GM12878 (cell line): ENCODE data around the gene ATP6V1F. TPM values are rescaled to one million over a fixed set of nuclear protein-coding genes. Genes with fewer than 3 reads are reported as not detected.
A peak's percentile ranks its signal among the peaks of the same experiment; 100 is the strongest.

Experiments
- ATAC-seq: fragments of 200-7000 bp; cut with Tn5 transposase; 3 replicates; pipeline ENCODE4 v1.9.1; 2020; ENCODE audit warnings: mild to moderate bottlenecking, moderate library complexity
- BruUV-seq: library from RNA; stranded (reverse); fragments of 400-500 nt; replicated peaks from 2 replicates; lab custom pipeline; 2021; lab: Mats Ljungman, UMichigan
- CTCF ChIA-PET: fragments of 300-600 bp; sonication (Branson Sonifier 250); formaldehyde crosslinking; extraction: SDS; loops from one replicate; lab custom pipeline; 2021; ENCODE audit warnings: inconsistent platforms; lab: Yijun Ruan, JAX
- POLR2A ChIA-PET: fragments of 350-600 bp; formaldehyde crosslinking; extraction: SDS; loops from one replicate; lab custom pipeline; 2021; ENCODE audit warnings: inconsistent platforms; lab: Charles Lee
- RAD21 ChIA-PET: fragments of 300-600 bp; sonication (Branson Sonifier 250); formaldehyde crosslinking; loops from one replicate; lab custom pipeline; 2023; ENCODE audit warnings: antibody characterized with exemption; ENCODE audit not compliant: unreplicated experiment; lab: Charles Lee
- SMC1A ChIA-PET: fragments of 300-600 bp; sonication (Branson Sonifier 250); formaldehyde crosslinking; loops from one replicate; lab custom pipeline; 2023; ENCODE audit not compliant: unreplicated experiment, uncharacterized antibody; lab: Charles Lee
- DNase-seq: peaks from one replicate; pipeline ENCODE4 v3.0.0-alpha.2; 2011; ENCODE audit warnings: low read depth, low spot score
- FAIRE-seq: peaks from 3 replicates; lab custom pipeline; 2011; peaks lifted over from hg19 to GRCh38; lab: Jason Lieb, UNC
- H2AFZ ChIP-seq: 2 replicates; pipeline ENCODE4 v1.6.0; 2011; ENCODE audit warnings: low read depth, low read length, control low read depth; ENCODE audit not compliant: control insufficient read depth
- H3K27ac ChIP-seq: 2 replicates; pipeline ENCODE4 v1.5.1; 2011; ENCODE audit warnings: control low read depth; ENCODE audit not compliant: control insufficient read depth, insufficient read depth
- H3K27me3 ChIP-seq, 2 experiments: replicated peaks in 1 of 2; 2 replicates each; pipeline versions ENCODE4 v1.6.0 to v1.6.1; 2011; ENCODE audit warnings: low read length in 1 of 2; ENCODE audit not compliant: control insufficient read depth in 2 of 2, insufficient read depth in 2 of 2
- H3K36me3 ChIP-seq, 2 experiments: 2 replicates each; pipeline ENCODE4 v1.5.1; 2011; ENCODE audit warnings: low read length in 1 of 2; ENCODE audit not compliant: control insufficient read depth in 2 of 2, insufficient read depth in 2 of 2
- H3K4me1 ChIP-seq: 2 replicates; pipeline ENCODE4 v1.6.1; 2011; ENCODE audit warnings: mild to moderate bottlenecking, low read length, moderate library complexity, mixed read lengths; ENCODE audit not compliant: control insufficient read depth, insufficient read depth
- H3K4me2 ChIP-seq: 2 replicates; pipeline ENCODE4 v1.6.0; 2011; ENCODE audit warnings: control low read depth; ENCODE audit not compliant: control insufficient read depth, insufficient read depth
- H3K4me3 ChIP-seq: fragments of 200-600 bp; sonication (generic); 2 replicates; pipeline ENCODE4 v1.5.1; 2016
- H3K79me2 ChIP-seq: 2 replicates; pipeline ENCODE4 v1.6.0; 2011; ENCODE audit warnings: low read length; ENCODE audit not compliant: control insufficient read depth, insufficient read depth
- H3K9ac ChIP-seq: 2 replicates; pipeline ENCODE4 v1.8.0; 2011; ENCODE audit warnings: low read length, control low read depth, mixed read lengths; ENCODE audit not compliant: control insufficient read depth, insufficient read depth
- H3K9me3 ChIP-seq: replicated peaks from 3 replicates; pipeline ENCODE4 v1.5.1; 2011; ENCODE audit warnings: mild to moderate bottlenecking, low read length; ENCODE audit not compliant: control insufficient read depth, insufficient read depth
- H4K20me1 ChIP-seq: 2 replicates; pipeline ENCODE4 v1.6.0; 2011; ENCODE audit not compliant: control insufficient read depth, insufficient read depth
- EP300 ChIP-seq, 2 experiments: fragments of 150-350 bp in 1 of 2; IDR thresholded peaks; 2 replicates each; pipeline ENCODE4 v1.6.1; 2011 to 2012; ENCODE audit warnings: low read depth in 2 of 2, low read length in 2 of 2, borderline replicate concordance in 1 of 2, improper control_type of control experiment in 1 of 2, inconsistent platforms in 1 of 2; ENCODE audit not compliant: control insufficient read depth in 1 of 2
- ESRRA ChIP-seq: IDR thresholded peaks from 2 replicates; pipeline ENCODE4 v1.6.1; 2012; ENCODE audit warnings: mild to moderate bottlenecking, low read length, improper control_type of control experiment
- FOXK2 ChIP-seq: fragments of 450-650 bp; IDR thresholded peaks from 2 replicates; pipeline ENCODE4 v1.6.1; 2017; ENCODE audit warnings: mild to moderate bottlenecking, moderate library complexity
- IKZF2 ChIP-seq, 2 experiments: fragments of 450-650 bp; IDR thresholded peaks; 2 replicates each; pipeline ENCODE4 v1.6.1; 2017; ENCODE audit warnings: mild to moderate bottlenecking in 2 of 2, moderate library complexity in 2 of 2
- NKRF ChIP-seq: fragments of 450-650 bp; conservative IDR thresholded peaks from 2 replicates; pipeline ENCODE4 v1.6.1; 2017; ENCODE audit warnings: mild to moderate bottlenecking, moderate library complexity
- RB1 ChIP-seq: fragments of 450-650 bp; formaldehyde crosslinking; IDR thresholded peaks from 2 replicates; pipeline ENCODE4 v1.6.1; 2017; ENCODE audit warnings: mild to moderate bottlenecking, borderline replicate concordance
- RCOR1 ChIP-seq: conservative IDR thresholded peaks from 2 replicates; pipeline ENCODE4 v1.6.1; 2012; ENCODE audit warnings: low read depth, low read length, improper control_type of control experiment
- SMAD5 ChIP-seq: IDR thresholded peaks from 2 replicates; pipeline ENCODE4 v1.6.1; 2016; ENCODE audit warnings: antibody characterized with exemption, low read depth
- SUZ12 ChIP-seq: fragments of 200-600 bp; sonication (generic); IDR thresholded peaks from one replicate; pipeline ENCODE4 v1.6.1; 2018; ENCODE audit warnings: antibody characterized with exemption, mild to moderate bottlenecking; ENCODE audit not compliant: unreplicated experiment
- YY1 ChIP-seq: IDR thresholded peaks from 2 replicates; pipeline ENCODE4 v1.6.1; 2011; ENCODE audit warnings: low read depth, mild to moderate bottlenecking, low read length
- ZNF592 ChIP-seq: fragments of 450-650 bp; IDR thresholded peaks from 2 replicates; pipeline ENCODE4 v1.6.1; 2017; ENCODE audit warnings: mild to moderate bottlenecking, moderate library complexity
- ZNF622 ChIP-seq: fragments of 450-650 bp; IDR thresholded peaks from 2 replicates; pipeline ENCODE4 v1.6.1; 2017; ENCODE audit warnings: mild to moderate bottlenecking, inconsistent platforms
- WGBS: methylation state at CpG from one replicate; pipeline ENCODE4 v1.1.6; 2016; ENCODE audit warnings: low lambda C conversion rate; ENCODE audit not compliant: insufficient replicate concordance, insufficient coverage; ENCODE audit errors: missing lambda C conversion rate; 5-methylcytosine and 5-hydroxymethylcytosine counted together
- in situ Hi-C: fragments of 300-500 bp; cut with MboI; formaldehyde crosslinking; loops from 9 replicates; pipeline ENCODE4 v1.14.3; 2018; ENCODE audit warnings: mixed read lengths
- intact Hi-C: fragments of 100-400 bp; cut with micrococcal nuclease; formaldehyde crosslinking; loops from one replicate; pipeline ENCODE4 v1.14.2; 2022; ENCODE audit not compliant: unreplicated experiment
- polyA plus RNA-seq, 11 experiments: library from polyadenylated mRNA; depleted of rRNA in 4 of 11; unstranded in 6 of 11; stranded (reverse) in 5 of 11; fragments of >200 nt; fragmentation: Nextera tagmentation in 4 of 11; fragmentation: Illumina TruSeq in 1 of 11; extraction: Ambion mirVana in 4 of 11; extraction: Trizol in 1 of 11; gene quantifications; 1 replicate in 1 of 11; 2 replicates in 10 of 11; pipeline versions ENCODE4 v1.2.1 to v1.2.3, GENCODE V29; 2011 to 2016; ENCODE audit warnings: inconsistent platforms in 2 of 11, missing spikeins in 2 of 11, low read depth in 1 of 11
- total RNA-seq, 4 experiments: library from RNA; depleted of rRNA in 3 of 4; stranded (reverse); fragments of >200 nt in 3 of 4; fragmentation: Illumina TruSeq in 1 of 4; extraction: Trizol in 1 of 4; gene quantifications; 2 replicates each; pipeline versions ENCODE4 v1.2.1 to v1.2.3, GENCODE V29; 2013 to 2021

The ATP6V1F gene
- total and polyA plus RNA-seq, 10 of the 15 experiments (the other 5 are each of a cell fraction or from before 2014, with no cell fraction given), result 111 to 343 (median 203) TPM

GRCh38 chr7:128889121-128889520, 26.5 kb downstream of the ATP6V1F start (continued):
- TF ChIP-seq ZNF592 (no peak), ZNF622 (no peak), FOXK2 (no peak)

GRCh38 chr7:128890306-128891109, 27.9 kb downstream of the ATP6V1F start:
- ChIA-PET POLR2A (no interaction called here), RAD21 (no interaction called here), SMC1A (no interaction called here), CTCF (no interaction called here)
- no peak for FAIRE-seq
- H3K36me3 ChIP-seq, result no peaks in the 10 kb centered on the region
- no peak overlapping the region for H3K4me3 ChIP-seq
- intact Hi-C loops, result no loop called here
- TF ChIP-seq RB1 (no peak), YY1 (no peak), NKRF (no peak), ESRRA (no peak), SUZ12 (peak; percentile 60), SMAD5 (no peak), IKZF2 (IDR thresholded peaks at IDR 0.05) (no peak), RCOR1 (no peak), EP300 (IDR thresholded peaks at IDR 0.05; ENCODE audit: borderline replicate concordance in 1 of 2, control insufficient read depth in 1 of 2, low read depth in 2 of 2, low read length in 2 of 2) (no peak)
- H3K27me3 ChIP-seq, result peaks cover 0 to 1% of the 10 kb centered on the region in 2 experiments; a peak in 2 of 4 replicates
- BruUV-seq, result no TSS peak
- no peak overlapping the region for H2AFZ ChIP-seq
- H3K79me2 ChIP-seq, result no peaks in the 10 kb centered on the region
- H3K9me3 ChIP-seq, result no peaks in the 10 kb centered on the region
- peak overlapping the region; percentile 25; the same call in 1 of the 2 replicates for H3K4me2 ChIP-seq
- H4K20me1 ChIP-seq, result no peaks in the 10 kb centered on the region
- no peak for ATAC-seq
- 19% methylated on average over 53 of the region's 67 CpGs for whole genome bisulfite sequencing
- in situ Hi-C loops, result no loop called here
- DNase-seq, result no peak
- H3K27ac ChIP-seq, result no peak overlapping the region
- H3K4me1 ChIP-seq, result no peaks in the 10 kb centered on the region
- no peak overlapping the region for H3K9ac ChIP-seq
